ENCODE data around the gene SERTM1.

SERTM1 gene

DNA sequence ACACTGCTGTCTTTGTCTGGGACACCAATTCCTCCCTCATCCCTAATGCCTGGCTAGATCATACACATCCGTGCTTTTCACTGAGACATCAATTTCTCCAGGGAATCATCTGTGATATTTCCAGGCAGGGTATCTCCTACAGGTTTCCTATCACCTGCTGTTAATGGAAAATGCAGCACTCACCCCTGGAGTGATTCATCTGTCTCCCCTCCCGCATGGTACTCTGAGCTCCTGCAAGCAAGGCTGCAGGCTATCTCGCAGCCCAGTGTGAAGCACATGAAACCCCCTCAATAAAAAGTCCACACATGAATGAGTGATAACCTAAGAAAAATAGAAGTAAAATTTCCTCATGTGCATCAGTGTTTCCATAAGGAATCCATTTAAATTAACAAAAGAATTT, 38.5 kb downstream of the SERTM1 start:
- no peak for DNase-seq

DNA sequence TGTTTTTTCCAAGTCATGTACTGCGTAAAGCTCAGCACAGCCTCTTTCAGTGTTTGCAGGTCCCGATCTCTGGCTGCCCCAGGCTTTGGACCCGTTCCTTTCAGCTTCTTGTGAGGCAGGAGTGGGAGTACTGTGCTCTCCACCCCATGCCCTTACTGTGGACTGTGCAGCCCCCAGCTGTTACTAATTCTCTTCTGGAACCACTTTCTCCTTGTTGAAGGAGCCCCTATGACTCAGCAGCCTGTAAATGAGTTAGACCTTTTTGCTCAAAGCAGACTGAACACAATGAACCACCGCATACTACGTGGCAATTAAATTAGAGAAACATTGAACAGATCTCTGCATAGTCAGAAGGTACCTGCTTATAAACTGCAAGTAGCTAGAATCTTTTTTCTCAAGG, 39.0 kb downstream of the SERTM1 start:
- DNase-seq, result no peak

DNA sequence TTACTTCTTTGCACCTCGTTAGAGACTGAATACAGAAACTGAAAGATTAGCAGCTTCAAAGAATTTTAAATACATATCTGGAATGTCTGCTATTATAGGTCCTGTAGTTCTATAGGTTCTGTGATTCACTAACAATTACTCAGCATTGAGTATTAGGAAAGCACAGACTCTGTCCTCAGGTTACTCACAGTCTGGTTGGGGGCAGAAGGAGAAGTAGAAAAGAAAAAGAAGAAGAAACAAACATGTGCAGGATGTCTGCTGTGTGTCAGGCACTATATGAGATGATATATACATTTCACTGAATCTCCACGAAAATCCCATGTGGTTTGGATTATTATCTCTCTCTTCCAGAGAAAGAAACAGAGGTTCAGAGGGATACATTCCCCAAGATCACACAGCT, 40.1 kb downstream of the SERTM1 start:
- no peak for DNase-seq

DNA sequence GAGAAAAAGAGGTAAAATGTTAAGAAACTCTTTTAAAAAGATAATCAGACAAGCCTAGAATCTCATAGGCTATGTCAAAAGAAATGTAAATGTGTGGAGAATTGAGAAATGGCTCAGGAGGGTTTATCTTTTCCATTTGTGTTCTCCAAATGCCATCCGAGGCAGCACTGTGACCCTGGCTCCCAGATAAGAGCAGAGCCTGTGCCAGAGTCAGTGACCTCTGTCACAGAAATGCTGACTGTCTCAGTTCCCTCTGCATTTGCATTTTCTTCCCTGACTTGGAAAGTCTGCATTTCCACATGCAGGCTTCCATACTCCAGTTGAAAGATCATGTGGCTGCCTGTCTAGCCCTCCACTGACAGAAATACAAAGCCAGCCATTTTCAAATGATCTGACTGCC, 42.0 kb downstream of the SERTM1 start:
- DNase-seq, result no peak

DNA sequence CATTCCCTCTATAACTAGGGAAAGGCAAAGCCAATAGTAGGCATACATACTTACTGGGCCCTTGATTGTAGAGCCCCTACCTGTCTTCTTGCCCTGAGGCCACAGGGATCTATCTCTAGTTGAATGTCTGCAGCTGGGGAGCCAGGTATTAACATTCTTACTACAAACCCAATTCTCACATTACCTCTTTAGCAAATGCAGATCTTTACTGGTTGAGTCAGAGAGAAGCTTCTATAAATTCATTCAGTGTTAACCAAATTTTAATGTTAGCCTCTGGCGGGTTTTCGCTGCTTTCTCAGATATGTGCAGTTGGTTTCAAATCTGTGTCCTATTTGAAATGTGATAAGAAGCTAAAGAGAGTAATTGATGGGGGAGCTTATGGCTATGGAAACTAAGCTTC, 43.2 kb downstream of the SERTM1 start:
- no peak for DNase-seq

DNA sequence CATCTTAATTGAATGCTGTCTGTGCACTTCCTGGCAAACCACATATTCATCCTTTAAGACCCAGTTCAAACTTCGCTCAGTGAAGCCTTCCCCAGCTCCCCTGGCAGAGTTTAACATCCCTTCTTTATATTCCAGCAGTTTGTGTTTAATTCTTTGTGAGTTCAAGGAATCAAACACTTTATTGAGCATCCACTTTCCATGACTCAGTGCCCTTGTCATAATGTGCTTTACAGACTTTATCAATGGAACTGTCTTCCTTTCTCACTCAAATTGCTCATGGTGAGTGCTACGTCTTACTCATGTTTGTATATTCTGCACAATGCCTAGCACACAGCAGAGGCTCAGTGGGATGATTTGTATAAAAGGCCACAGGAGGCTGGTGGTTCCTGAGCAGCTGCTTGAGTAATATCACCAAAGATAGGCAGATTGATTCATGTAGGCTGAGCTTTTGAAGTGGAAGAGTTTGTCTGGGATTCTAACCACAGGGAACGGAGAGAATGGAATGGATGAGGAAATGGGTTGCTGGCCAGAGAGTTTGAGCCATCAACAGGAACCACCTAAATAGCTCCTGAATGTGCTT, 44.2 kb downstream of the SERTM1 start:
- DNase-seq, result no peak

DNA sequence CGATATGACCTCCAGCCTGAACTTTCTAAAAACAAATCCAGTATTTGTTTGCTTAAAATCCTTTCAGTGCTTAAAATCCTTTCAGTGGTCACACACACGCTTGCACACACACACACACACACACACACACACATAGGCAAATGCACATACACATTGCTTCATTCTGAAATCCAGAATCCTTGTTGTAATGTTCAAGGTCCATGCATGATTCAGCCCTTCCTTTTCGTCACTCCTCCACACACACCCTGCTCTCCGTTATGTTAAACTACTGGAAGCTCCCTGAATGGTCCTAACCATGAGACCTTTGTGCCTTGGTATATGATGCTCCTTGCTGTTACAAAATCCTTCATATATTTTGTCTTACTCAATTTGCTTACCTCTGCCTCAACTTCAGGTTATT, 44.9 kb downstream of the SERTM1 start:
- DNase-seq, result no peak

DNA sequence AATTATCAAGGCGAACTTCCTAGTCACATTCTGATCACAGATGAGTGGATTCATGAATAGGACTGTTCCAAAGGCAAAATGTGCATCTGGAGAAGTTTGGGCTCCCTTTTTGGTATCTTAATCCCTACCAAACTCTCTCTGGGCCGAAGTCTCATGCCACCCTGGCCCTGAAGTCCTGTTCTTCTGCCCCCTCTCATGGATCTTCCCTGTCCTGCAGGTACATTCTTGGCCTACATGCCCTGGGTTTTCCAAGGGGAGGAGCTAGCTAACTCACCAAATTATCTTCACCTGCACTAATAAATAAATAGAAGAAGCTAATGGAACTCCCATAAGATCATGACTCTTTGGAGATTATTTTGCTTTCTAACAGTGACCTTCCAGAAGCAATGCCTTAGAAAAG, 50.3 kb downstream of the SERTM1 start:
- no peak for DNase-seq

DNA sequence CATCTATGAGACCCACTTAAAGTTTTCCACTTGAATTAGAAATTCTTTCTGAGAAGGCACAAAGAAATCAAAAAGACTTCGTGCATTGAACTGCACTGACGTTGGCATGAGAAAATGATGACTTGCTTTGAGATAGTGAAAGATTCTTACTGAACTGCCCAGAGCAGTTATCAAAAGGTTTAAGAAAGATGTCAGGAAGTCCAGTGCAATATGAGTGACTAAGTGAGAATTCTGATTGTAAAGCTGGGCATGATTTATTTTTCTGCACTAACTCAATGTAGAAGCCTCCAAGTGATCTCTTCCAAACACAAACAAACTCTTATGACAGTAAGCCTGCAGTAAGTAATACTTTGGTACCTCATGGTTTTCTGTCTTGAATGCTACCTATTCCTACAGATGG, 52.1 kb downstream of the SERTM1 start:
- DNase-seq, result no peak

DNA sequence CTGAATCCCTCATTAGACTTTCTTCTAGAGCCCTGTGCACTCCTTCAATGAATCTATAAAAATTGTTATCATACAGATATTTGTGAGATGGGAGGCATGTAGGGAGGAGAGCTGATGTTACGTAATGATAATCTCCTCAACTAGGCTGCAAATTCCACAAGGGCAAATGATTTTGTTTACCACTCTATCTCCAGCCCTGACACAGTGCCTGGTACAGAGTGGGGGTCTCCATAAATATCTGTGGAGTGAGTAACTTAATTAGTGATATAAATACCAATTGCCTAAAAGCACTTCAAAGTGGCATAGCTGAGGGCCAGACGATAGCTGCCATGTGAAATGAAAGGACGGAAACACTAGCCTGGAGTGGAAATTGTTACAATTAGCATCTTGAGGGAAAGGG, 54.2 kb downstream of the SERTM1 start:
- no peak for DNase-seq

DNA sequence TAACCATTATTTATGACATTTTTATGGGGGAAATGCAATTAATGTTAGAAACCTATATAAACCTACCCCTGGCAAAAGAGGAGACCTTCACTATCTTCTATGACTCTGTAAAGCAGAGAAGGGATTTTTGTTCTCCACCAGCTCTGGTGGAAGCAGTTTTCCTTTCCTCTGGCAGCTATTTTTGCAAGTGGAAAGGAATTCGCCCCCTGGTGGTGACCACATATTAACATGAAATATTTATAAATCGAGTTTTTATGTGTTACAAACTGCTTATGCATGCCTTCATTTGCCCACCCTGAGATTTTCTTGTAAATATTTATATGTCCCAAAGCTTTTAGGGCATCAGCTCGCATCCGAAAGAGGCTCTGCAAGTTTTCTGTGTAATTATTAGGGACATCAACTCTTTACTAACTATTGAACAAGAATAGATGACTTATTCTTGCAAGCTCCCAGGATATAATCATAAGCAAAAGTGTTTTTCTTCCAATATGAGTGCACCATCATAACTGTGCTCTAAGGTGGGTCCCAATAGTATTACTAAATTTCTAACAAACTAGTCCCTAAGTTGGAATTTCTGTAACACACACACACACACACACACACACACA, 62.4 kb downstream of the SERTM1 start:
- DNase-seq, result peak; percentile 26

DNA sequence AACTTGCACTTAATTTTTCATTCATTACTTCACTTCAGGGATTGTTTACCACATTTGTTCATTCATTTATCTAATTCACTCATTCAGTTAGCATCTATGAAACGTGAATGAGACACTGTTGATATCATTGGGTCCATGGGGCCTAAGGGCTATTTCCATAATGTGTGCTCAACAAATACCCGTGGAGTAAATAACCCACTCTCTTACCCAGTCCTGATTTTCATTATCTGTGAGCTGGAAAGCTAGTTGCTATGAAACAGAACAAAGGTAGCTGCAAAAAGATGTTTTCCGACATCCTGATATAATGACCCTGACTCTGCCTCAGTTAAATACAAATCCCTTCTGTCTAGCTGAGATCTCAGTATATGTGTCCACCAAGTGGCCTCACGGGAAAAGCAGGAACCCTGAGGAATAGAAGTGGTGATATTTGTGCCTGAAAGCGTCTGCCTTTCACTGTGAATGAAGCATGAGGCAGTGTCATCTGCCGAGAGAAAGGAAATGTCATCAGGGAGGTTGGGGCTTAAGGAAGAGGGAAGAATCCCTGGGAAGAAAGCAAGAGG, 63.8 kb downstream of the SERTM1 start:
- DNase-seq, result no peak

DNA sequence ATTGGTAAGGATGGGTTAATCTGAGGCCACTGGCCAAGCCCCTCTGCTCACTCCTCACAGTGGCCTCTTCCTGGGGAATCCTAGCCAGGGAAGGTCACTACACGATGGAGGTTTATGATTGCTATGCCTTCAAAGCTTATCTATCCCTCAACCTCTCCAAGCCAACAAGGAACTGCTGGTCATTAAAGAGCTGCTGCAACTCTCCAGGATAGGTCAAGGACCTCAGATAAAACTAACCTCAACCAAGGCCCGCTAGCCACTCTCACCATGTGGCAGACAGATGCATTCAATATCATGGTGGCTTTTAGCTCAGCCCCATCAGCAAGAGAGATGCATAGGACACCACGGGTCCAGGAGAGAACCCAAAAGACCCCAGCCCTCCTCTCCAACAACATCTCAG, 71.6 kb downstream of the SERTM1 start:
- no peak for DNase-seq

DNA sequence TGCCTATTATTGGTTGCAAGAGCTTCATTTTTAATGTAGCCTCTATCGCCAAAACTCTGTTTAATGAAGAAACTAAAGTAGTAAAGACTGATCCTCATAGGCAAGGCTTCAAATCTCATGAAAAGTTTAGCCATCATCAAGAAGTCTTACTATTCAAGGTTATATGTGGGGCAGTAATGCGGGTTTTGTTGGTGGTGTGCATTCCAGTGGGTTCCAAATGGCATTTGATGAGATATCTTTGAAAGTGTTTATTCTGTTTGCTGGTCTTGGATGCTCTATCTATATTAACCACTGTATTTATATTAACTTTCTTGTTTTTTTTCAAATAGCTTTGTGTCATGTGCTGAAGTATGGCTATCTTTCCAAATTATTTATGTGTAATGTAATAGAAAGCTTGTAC, 72.2 kb downstream of the SERTM1 start:
- DNase-seq, result no peak
